C4-2B (cell line): ENCODE measurements around the gene ITGB1BP1.

Source experiments
- CTCF ChIP-seq: fragments of 450-650 bp; conservative IDR thresholded peaks from 2 replicates; pipeline ENCODE4 v1.5.1; 2017; ENCODE audit warnings: mild to moderate bottlenecking
- ZFX ChIP-seq: fragments of 450-650 bp; IDR thresholded peaks from 2 replicates; pipeline ENCODE4 v1.6.1; 2017

GRCh38 chr2:9374071-9374730, 49.1 kb downstream of the ITGB1BP1 start:
- TF ChIP-seq CTCF: no peak
- no peak for TF ChIP-seq ZFX
